ENCODE data around the gene FSTL4.

The FSTL4 gene

GRCh38 chr5:133290669-133291240 lies 321.6 kb downstream of the FSTL4 start:
- H3K36me3 ChIP-seq (replicated peaks; ENCODE audit: insufficient read depth, low read length): no peaks in the 10 kb centered on the region
- H4K20me1 ChIP-seq (ENCODE audit: insufficient read depth, low read length): no peaks in the 10 kb centered on the region
- no peaks in the 10 kb centered on the region for H3F3A ChIP-seq (ENCODE audit: insufficient read depth, low read length)
- H3K9me3 ChIP-seq (replicated peaks; ENCODE audit: insufficient read depth, low read length): no peaks in the 10 kb centered on the region
- no peak overlapping the region for H3K27ac ChIP-seq (ENCODE audit: low read length)
- H3K27me3 ChIP-seq (replicated peaks; ENCODE audit: insufficient read depth, low read length): no peaks in the 10 kb centered on the region
- H3K9me2 ChIP-seq (replicated peaks; ENCODE audit: insufficient read depth, low read length): no peaks in the 10 kb centered on the region
- no peak for TF ChIP-seq EZH2phosphoT487 (IDR thresholded peaks at IDR 0.05; ENCODE audit: low read length)
- TF ChIP-seq EZH2 (optimal IDR thresholded peaks at IDR 0.05; ENCODE audit: low read depth, low read length): no peak
- TF ChIP-seq, protein P1, sequence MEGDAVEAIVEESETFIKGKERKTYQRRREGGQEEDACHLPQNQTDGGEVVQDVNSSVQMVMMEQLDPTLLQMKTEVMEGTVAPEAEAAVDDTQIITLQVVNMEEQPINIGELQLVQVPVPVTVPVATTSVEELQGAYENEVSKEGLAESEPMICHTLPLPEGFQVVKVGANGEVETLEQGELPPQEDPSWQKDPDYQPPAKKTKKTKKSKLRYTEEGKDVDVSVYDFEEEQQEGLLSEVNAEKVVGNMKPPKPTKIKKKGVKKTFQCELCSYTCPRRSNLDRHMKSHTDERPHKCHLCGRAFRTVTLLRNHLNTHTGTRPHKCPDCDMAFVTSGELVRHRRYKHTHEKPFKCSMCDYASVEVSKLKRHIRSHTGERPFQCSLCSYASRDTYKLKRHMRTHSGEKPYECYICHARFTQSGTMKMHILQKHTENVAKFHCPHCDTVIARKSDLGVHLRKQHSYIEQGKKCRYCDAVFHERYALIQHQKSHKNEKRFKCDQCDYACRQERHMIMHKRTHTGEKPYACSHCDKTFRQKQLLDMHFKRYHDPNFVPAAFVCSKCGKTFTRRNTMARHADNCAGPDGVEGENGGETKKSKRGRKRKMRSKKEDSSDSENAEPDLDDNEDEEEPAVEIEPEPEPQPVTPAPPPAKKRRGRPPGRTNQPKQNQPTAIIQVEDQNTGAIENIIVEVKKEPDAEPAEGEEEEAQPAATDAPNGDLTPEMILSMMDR (IDR thresholded peaks at IDR 0.05; ENCODE audit: low read length): no peak
- H2AFZ ChIP-seq (ENCODE audit: low read length): no peak overlapping the region
- no peak overlapping the region for H3K4me3 ChIP-seq (ENCODE audit: low read length)
- H3K4me2 ChIP-seq (ENCODE audit: low read depth, low read length): no peak overlapping the region
- H3K4me1 ChIP-seq (ENCODE audit: low read length): no peaks in the 10 kb centered on the region
- no peaks in the 10 kb centered on the region for H3K79me2 ChIP-seq (ENCODE audit: low read length)
- no peak overlapping the region for H3K9ac ChIP-seq (ENCODE audit: low read length)
- DNase-seq: no peak

- Histone ChIP-seq H3K79me2 (ENCODE audit: low read length) (no peaks in the 10 kb centered on the region), H3K9me2 (replicated peaks; ENCODE audit: insufficient read depth, low read length) (no peaks in the 10 kb centered on the region), H2AFZ (ENCODE audit: low read length) (no peak overlapping the region), H3K4me1 (ENCODE audit: low read length) (no peaks in the 10 kb centered on the region), H3K4me3 (ENCODE audit: low read length) (no peak overlapping the region), H4K20me1 (ENCODE audit: insufficient read depth, low read length) (no peaks in the 10 kb centered on the region), H3K27ac (ENCODE audit: low read length) (no peak overlapping the region), H3K27me3 (replicated peaks; ENCODE audit: insufficient read depth, low read length) (no peaks in the 10 kb centered on the region), H3K36me3 (replicated peaks; ENCODE audit: insufficient read depth, low read length) (no peaks in the 10 kb centered on the region), H3K9me3 (replicated peaks; ENCODE audit: insufficient read depth, low read length) (no peaks in the 10 kb centered on the region), H3F3A (ENCODE audit: insufficient read depth, low read length) (no peaks in the 10 kb centered on the region), H3K9ac (ENCODE audit: low read length) (no peak overlapping the region), H3K4me2 (ENCODE audit: low read depth, low read length) (no peak overlapping the region)
- peak; percentile 4 for DNase-seq
- TF ChIP-seq, protein P1 (IDR thresholded peaks at IDR 0.05; ENCODE audit: low read length): no peak
- no peak for TF ChIP-seq EZH2 (optimal IDR thresholded peaks at IDR 0.05; ENCODE audit: low read depth, low read length)
- TF ChIP-seq EZH2phosphoT487 (IDR thresholded peaks at IDR 0.05; ENCODE audit: low read length): no peak
These were observed 322.5 kb downstream of the FSTL4 start for GRCh38 chr5:133289686-133290367.

GRCh38 chr5:133287500-133287899 lies 324.8 kb downstream of the FSTL4 start:
- H3K4me1 ChIP-seq (ENCODE audit: low read length): no peaks in the 10 kb centered on the region
- no peaks in the 10 kb centered on the region for H3K9me2 ChIP-seq (replicated peaks; ENCODE audit: insufficient read depth, low read length)
- H3K4me2 ChIP-seq (ENCODE audit: low read depth, low read length): no peak overlapping the region
- no peak overlapping the region for H3K27ac ChIP-seq (ENCODE audit: low read length)
- no peaks in the 10 kb centered on the region for H3K79me2 ChIP-seq (ENCODE audit: low read length)
- H3K9me3 ChIP-seq (replicated peaks; ENCODE audit: insufficient read depth, low read length): no peaks in the 10 kb centered on the region
- no peak overlapping the region for H3K9ac ChIP-seq (ENCODE audit: low read length)
- H3F3A ChIP-seq (ENCODE audit: insufficient read depth, low read length): no peaks in the 10 kb centered on the region
- no peak overlapping the region for H2AFZ ChIP-seq (ENCODE audit: low read length)
- TF ChIP-seq, protein P1 (IDR thresholded peaks at IDR 0.05; ENCODE audit: low read length): peak; percentile 67
- TF ChIP-seq EZH2 (optimal IDR thresholded peaks at IDR 0.05; ENCODE audit: low read depth, low read length): no peak
- no peaks in the 10 kb centered on the region for H4K20me1 ChIP-seq (ENCODE audit: insufficient read depth, low read length)
- no peaks in the 10 kb centered on the region for H3K36me3 ChIP-seq (replicated peaks; ENCODE audit: insufficient read depth, low read length)
- no peaks in the 10 kb centered on the region for H3K27me3 ChIP-seq (replicated peaks; ENCODE audit: insufficient read depth, low read length)
- no peak overlapping the region for H3K4me3 ChIP-seq (ENCODE audit: low read length)
- DNase-seq: peak; percentile 49
